HG02798 (cell line): ENCODE data around the gene RHOJ.
"Not testable (repeated sequence)": the region's sequence is repeated elsewhere in the genome, so short reads cannot be mapped to it uniquely, and the experiment has no call there.

Source experiments
- ATAC-seq: cut with Tn5 transposase; IDR thresholded peaks from one replicate; pipeline ENCODE4 v1.9.1; 2021; ENCODE audit warnings: mild to moderate bottlenecking; ENCODE audit not compliant: unreplicated experiment, poor library complexity

The RHOJ gene

DNA sequence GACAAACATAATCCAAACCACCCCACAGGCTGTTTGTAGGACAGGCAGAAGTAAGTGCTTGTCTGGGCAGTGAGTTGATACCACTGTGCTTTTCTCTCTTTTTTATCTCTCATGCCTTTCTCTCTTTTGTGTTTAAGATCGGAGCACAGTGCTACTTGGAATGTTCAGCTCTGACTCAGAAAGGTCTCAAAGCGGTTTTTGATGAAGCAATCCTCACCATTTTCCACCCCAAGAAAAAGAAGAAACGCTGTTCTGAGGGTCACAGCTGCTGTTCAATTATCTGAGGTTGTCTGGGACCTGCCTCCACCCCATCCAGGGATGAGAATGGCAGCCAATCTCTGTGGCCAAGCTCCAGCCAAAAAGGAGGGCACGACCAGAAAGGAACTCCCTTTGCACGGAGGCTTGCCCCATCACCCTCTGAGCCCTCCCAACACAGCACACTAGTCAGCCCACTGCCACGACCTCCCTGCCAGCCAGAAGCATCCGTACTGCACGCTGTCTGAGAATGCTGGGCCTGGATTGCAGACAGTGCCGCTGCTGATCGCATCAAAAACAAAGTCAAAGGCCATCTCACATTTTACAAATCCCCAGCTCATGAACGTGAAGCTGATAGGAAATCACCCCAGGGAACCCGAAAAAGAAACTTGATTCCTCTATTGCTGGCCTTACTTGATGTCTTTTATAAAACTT lies 86.6 kb downstream of the RHOJ start:
- ATAC-seq, result no peak

DNA sequence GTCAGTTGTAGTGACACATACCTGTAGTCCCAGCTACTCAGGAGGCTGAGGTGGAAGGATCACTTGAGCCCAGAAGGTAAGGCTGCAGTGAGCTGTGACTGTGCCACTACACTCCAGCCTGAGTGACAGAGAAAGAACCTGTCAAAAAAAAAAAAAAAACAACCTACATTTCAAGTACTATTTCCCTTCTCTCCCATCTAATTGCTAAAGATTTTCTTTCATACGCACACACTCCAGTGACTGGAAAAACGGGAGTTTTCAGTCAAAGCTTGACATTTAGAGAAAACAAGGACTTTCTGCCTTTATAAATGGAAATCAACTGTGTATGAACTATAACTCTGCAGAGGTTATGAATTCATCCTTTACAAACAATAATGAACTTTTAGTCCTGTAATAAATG lies 88.6 kb downstream of the RHOJ start:
- no peak for ATAC-seq

DNA sequence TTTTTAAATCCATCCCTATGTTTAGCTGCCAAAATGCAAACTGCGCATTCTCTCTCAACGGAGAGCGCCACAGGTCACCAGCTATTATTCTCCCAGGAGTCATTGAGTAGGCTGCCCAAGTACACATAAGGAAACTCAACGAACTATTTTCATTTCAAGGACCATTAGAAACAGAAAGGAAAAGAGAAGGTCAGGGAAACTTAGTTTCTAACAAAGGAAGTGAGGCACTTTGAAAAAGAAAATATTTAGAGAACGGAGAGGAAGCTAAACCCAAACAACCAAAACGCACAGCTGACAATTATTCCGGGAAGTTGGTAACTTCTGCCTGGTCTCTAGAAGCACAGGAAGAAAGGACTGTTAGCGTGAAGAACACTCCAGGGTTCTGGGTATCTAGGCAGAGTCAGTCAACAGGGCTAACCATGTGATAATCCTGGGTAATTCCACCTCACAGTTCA lies 91.0 kb downstream of the RHOJ start:
- peak; percentile 57 for ATAC-seq

DNA sequence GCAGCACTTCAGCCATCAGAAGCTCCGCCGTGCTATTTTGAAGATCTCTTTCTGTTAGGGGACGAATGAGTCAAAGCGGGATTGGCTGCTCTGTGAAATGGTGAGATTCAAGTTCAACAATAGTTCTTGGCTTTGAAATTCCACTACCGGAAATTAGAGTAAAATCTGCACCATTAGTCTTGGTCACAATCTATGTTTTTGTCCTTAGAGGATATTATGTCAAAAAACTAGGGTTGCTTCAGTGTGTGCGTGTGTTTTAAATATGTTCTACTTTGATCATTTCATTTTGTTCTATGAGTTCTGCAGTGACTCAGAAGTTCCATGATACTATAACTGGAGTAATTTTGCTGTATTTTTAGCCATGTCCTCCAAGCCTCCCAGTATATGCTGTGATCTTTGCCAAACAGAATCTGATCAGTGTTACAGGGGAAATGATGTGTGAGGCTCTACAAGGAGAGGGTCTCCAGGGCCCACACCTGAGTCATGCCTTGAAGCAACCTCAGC lies 91.9 kb downstream of the RHOJ start:
- peak; percentile 65 for ATAC-seq

DNA sequence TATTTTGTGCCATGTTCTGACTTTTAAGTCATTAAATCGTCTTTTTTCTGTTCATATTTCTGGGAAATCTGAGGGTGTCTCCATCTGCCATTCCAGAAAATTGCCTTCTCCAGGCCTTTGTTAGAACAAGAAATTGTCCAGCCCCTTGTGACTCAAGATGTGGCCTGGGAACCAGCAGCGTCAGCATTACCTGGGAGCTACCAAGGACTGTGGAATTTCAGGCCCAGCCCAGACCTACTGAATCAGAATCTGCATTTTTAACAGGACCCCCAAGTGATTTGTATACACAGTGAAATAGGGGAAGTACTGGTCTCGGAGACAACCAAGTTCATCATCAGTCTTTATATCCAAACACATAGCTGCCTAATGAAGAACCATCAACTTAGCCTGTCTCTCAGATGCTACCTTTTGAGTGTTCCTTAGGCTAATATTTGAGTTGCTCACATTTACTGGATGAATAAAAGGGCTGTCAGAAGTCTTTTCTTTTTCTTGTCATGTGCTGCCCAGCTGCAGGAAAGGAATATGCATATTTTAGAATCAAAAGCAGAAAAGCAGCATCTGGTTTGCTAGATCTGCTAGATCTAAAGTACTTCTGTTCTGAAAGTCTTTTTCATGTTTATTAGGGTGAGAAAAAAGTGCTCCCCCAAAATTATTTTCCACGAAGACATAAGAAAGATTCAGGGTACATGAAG lies 93.3 kb downstream of the RHOJ start:
- no peak for ATAC-seq

DNA sequence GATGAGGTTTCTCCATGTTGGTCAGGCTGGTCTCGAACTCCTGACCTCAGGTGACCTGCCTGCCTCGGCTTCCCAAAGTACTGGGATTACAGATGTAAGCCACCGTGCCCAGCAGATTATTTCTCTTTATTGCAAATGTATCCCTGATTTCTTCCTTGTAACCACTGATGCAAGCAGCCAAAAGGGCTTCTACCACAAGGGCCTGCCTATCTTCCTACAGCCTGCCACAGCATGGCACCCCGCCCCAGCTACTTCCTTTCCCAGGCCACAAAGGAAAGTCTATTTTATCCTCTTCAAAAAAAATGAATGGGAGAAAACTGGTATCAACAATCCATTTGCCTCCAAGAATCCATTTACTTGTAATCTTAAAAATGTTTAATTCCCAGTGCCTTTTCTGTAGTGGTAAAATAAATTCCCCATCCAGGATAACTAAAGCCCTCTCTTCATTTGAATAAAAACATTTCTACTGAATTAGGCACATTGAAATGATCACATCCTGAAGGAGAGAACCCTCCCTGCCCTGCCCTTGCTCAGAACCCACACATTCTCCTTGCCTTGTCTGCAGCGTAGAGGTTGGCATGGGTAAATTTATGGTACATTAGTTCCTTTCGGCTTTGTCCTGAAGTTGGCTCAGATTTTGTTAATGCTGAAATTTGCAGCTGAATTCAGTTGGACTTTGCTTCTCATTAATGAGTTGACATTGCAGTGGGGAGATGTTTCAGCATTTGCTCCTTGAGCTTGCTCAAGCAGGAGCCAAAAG lies 95.3 kb downstream of the RHOJ start:
- ATAC-seq, result no peak

DNA sequence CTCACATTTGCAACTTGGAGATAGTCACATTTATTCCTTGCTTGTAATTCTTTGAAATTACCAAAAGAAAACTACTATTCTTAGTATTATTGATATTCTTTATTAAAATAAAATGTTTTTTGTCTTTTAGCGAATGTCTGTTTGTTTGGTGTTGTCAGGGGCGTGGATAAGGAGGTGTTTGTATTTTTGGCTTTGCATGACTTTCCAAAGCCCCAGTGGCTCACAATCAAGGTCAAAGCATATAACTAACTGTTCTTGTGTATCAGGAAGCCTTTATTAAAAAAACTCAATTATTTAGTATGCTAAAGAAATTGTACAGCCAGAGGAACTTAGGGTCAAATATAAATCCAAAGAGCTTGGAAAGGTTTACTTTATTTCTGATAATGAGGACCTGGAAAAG lies 96.6 kb downstream of the RHOJ start:
- ATAC-seq, result no peak

DNA sequence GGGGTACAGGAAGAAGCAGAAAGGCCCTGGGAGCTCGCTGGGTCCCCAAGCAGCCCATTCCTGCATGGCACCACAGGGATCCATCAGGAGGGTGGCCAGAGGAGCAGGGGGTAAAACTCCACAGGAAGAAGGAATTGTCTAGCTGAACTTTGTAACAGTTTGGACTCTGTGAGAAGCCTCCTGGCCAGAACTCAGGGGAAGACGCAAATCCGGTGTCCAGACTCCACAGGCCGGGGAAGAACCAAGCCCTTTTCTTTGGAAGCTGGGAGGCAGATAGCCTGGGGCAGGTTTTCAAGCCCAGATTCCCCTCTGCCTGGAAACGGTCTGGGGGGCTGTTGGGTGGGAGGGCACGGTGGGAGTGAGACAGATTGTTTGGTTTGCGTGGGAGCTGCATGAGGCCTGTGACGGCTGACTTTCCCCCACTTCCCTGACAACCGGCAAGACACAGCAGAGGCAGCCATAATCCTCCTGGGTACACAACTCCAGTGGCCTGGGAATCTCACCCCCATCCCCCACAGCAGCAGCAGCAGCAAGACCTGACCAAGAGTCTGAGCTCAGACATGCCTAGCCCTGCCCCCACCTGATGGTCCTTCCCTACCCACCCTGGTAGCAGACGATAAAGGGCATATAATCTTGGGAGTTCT lies 97.8 kb downstream of the RHOJ start:
- no peak for ATAC-seq

DNA sequence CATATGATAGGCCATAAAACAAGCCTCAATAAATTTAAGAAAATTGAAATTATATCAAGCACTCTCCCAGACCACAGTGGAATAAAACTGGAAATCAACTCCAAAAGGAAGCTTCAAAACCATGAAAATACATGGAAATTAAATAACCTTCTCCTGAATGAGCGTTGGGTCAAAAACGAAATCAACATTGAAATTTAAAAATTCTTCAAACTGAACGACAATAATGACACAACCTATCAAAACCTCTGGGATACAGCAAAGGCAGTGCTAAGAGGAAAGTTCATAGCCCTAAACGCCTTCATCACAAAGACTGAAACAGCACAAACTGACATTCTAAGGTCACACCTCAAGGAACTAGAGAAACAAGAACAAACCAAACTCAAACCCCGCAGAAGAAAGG lies 100.2 kb downstream of the RHOJ start:
- ATAC-seq, result not testable (repeated sequence)

DNA sequence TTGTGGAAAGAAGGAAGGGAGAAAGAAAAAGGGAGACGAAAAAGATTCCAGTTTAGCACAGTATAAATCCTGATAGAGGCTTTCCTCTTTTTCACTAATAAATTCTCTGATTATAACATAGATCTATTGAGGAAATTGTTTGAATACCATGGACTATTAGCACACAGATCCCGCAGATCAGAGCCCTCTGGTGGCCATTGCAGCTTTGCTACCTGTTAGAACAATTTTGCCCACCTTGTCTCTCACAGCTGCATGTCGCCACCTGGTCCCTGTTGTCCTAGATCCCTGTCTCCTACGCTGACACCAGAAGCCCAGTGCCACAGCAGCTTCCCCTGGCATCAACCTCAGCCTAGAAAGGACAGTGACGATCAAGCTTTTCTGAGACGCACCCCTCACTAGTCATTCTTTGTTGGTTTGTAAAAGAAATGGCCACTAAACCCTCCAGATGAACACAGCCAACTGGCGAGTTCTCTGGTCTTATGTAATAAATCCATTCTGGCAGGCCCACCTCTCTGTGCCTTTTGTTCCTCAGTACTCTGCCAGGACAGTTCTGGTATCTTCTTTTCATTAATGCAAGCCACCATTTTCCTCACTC lies 104.6 kb downstream of the RHOJ start:
- ATAC-seq, result peak; percentile 56

DNA sequence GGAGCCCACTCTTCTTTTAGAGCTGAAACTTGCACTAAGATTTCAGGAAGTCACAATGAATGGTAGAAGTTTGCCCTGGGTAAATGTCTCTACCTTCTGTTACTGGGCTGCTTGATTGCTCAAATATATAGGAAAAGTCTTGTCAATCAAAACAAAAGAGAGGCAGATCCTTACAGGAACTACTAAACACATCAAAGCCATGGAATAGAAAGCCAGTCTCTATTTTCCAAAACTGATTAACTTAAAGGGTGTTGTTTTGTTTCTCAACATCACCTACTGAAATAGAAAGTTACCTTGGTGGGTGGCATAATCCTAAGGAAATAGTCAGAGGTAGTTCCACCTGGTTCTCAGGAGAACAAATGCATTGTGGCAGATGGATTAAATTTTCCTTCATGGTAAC lies 114.6 kb downstream of the RHOJ start, which contains the start of gene GPHB5:
GPHB5 (minus strand) TSS at position 101 of the 400 bp plus-strand sequence. CDS start 1,086 bp downstream, outside the sequence.
- ATAC-seq, result no peak

DNA sequence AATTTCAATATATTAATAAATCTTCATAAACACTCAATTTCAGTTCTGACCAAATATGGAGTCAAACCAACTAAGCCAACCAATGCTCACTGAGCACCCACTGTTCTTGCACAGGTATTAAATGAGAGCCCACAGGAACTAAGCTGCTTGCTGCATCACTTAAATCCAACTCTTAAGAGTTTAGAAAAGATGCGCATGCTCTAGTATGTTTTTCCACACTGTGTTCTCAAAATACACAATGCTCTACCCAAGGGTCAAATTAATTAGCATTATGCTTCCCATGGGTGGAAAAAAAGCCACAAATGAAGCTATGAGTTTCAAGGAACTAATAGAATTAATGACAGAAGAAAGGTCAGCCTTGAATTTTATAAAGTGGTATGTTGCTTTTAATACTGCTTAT lies 118.2 kb downstream of the RHOJ start:
- no peak for ATAC-seq

DNA sequence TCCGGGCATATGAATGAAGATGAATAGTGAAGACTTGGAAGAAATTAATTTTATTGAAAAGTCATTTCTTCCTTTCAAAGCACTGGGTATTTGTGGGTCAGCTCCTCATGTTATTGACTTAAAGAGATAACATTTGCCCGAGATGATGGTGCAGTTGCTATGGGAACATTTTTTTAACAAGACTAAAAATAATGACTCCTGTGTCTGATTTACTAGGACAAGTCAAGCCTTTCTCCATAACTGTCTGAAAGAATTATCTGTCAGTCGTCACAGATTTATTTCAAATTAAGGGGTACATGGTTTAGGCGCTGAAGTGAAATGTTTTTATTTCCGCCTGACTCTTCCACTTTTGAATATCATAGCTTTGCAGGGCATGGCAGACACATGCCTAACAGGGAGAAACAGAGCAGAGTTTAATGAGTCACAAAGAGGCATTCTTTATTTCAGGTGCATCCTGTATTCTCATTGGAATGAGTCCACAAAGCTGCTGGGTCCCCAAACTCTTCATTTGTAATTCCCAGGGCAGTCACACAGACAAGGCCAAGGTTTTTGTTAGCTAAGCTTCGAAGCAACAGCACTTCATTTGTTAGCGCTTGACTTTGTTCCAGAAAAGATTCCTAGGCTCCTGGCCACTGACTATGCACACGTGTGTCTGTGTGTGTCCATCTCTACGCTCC lies 118.8 kb downstream of the RHOJ start:
- ATAC-seq, result no peak

DNA sequence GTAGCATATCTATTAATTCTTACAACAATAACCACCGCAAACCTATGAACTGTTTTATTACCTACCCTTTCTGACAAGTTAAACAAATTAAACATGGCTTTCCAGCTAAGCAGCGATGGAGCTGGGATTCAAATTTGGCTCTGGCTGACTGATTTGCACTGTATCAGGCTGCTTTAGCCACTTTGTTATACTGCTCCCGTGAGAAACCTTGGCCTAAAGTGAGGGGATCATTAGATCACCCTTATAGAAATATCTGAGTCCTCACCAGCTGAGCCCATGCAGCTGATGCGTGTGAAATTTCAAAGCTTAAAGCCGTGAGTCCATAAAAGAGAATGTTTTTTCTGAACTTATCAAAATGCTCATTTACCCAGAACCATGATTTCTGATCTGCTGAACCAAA lies 122.6 kb downstream of the RHOJ start:
- ATAC-seq, result no peak

DNA sequence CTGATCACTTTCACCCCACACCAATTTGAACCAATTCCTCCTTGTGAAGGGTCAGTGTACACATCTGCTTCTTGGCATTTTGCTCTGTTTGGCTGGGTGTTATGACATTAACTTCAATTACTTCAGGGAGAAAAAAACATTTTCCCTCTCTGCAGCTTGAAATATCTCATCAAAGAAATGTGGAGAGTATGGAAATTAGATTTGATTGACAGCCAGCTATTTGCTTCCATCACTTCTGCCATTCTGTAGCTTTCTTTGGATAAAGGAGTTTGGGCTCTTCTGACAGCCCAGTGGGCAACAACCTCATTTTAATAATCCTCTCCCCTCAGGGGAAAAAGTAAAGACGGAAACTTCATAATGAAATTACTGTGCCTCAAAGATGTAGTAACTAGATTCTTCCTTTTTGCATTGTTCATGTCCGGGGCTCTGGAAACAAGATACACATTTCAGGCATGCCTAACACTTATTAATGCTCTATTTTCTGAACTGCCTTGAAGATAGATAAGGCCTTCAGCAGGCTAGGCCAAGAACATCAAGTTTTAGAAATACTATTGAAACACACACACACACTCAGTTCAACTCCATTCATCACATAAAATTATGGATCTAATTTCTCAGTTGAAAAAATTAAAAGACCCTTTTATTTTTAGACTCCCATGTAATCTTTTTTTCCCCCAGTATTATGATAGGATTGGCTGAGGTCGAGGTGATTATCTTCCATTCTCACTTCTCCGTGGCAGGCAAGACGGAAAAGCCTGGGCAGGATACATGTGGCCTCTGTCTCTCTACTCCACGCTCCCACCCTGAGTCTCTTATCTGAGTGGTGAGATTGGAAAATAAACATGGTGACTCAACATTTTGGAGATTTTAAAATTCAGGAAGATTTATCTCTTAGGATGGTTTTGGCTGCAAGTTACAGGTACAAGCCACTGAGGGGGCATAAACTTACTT lies 124.8 kb downstream of the RHOJ start:
- no peak for ATAC-seq

DNA sequence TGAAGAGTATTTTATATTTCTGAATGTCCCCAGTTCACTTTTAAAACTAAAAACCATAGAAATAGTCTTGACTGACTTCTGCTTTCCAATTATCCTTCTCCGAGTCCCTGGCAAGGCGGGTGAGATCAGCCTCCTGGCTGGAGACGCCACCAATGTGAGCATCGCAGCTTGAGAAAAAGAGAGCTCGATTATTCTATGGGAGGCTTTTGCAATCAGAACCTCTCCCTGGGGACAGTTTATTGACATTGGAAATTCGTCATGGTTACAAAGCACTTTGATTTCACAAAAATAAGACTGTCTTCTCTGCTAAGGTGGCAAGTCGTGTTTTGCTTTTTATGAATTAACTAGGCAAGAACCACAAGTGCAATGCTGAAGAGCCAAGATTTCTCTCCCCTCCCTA lies 138.1 kb downstream of the RHOJ start:
- no peak for ATAC-seq
